ENCODE data around the gene NTS. TPM values are rescaled to one million over a fixed set of nuclear protein-coding genes. Genes with fewer than 3 reads are reported as not detected.

Gene NTS
- not detected for total RNA-seq
- not detected for polyA plus RNA-seq

GRCh38 chr12:85874031-85874461 is at the start of gene NTS:
NTS (plus strand) TSS chr12:85874295; CDS start chr12:85874404, 109 bp downstream.
- Histone ChIP-seq H3K36me3 (ENCODE audit: control insufficient read depth, insufficient read depth, low read length) (no peaks in the 10 kb centered on the region), H3K27me3 (ENCODE audit: control insufficient read depth, insufficient read depth, low read length) (no peaks in the 10 kb centered on the region), H3K27ac (ENCODE audit: insufficient read depth, low read length, poor library complexity, severe bottlenecking) (no peak within 1 kb of the TSS), H3K4me3 (ENCODE audit: low read depth, low read length) (no peak within 1 kb of the TSS), H3K4me1 (ENCODE audit: control insufficient read depth, insufficient read depth, low read length, poor library complexity, severe bottlenecking) (no peaks in the 10 kb centered on the region), H3K9me3 (ENCODE audit: control insufficient read depth in 2 of 2, low read length in 2 of 2) (no peaks in the 10 kb centered on the region)
- H3K9me3 Mint-ChIP-seq, result peaks cover 0 to 4% (median 0%) of the 10 kb centered on the region in 7 donors
- H3K27me3 Mint-ChIP-seq, result no peaks in the 10 kb centered on the region
- no peaks in the 10 kb centered on the region for H3K36me3 Mint-ChIP-seq
- no peak within 1 kb of the TSS for H3K4me3 Mint-ChIP-seq
- no peak for ATAC-seq (ENCODE audit: low read depth in 2 of 2)
- no peak for DNase-seq
- no peak within 1 kb of the TSS for H3K27ac Mint-ChIP-seq
- H3K4me1 Mint-ChIP-seq, result no peaks in the 10 kb centered on the region

- no peak for ATAC-seq (ENCODE audit: low read depth in 2 of 2)
- no peak overlapping the region for H3K27ac Mint-ChIP-seq
- peaks cover 0 to 21% (median 9%) of the 10 kb centered on the region in 7 donors for H3K9me3 Mint-ChIP-seq
- Histone ChIP-seq H3K36me3 (ENCODE audit: control insufficient read depth, insufficient read depth, low read length) (no peaks in the 10 kb centered on the region), H3K4me1 (ENCODE audit: control insufficient read depth, insufficient read depth, low read length, poor library complexity, severe bottlenecking) (no peaks in the 10 kb centered on the region), H3K9me3 (ENCODE audit: control insufficient read depth in 2 of 2, low read length in 2 of 2) (peaks cover 0 to 2% of the 10 kb centered on the region in 2 experiments), H3K27me3 (ENCODE audit: control insufficient read depth, insufficient read depth, low read length) (no peaks in the 10 kb centered on the region), H3K27ac (ENCODE audit: insufficient read depth, low read length, poor library complexity, severe bottlenecking) (no peak overlapping the region), H3K4me3 (ENCODE audit: low read depth, low read length) (no peak overlapping the region)
- no peaks in the 10 kb centered on the region for H3K27me3 Mint-ChIP-seq
- H3K36me3 Mint-ChIP-seq, result no peaks in the 10 kb centered on the region
- H3K4me1 Mint-ChIP-seq, result no peaks in the 10 kb centered on the region
- H3K4me3 Mint-ChIP-seq, result no peak overlapping the region
- no peak for DNase-seq
These were observed 48.3 kb upstream of the NTS start for GRCh38 chr12:85825746-85826145.

- H3K36me3 ChIP-seq (ENCODE audit: control insufficient read depth, insufficient read depth, low read length), result no peaks in the 10 kb centered on the region
- Mint-ChIP-seq H3K4me3 (no peak overlapping the region), H3K9me3 (peaks cover 0 to 21% (median 8%) of the 10 kb centered on the region in 7 donors), H3K36me3 (no peaks in the 10 kb centered on the region), H3K27me3 (no peaks in the 10 kb centered on the region), H3K4me1 (no peaks in the 10 kb centered on the region), H3K27ac (no peak overlapping the region)
- no peak overlapping the region for H3K27ac ChIP-seq (ENCODE audit: insufficient read depth, low read length, poor library complexity, severe bottlenecking)
- no peaks in the 10 kb centered on the region for H3K27me3 ChIP-seq (ENCODE audit: control insufficient read depth, insufficient read depth, low read length)
- no peak overlapping the region for H3K4me3 ChIP-seq (ENCODE audit: low read depth, low read length)
- no peaks in the 10 kb centered on the region for H3K4me1 ChIP-seq (ENCODE audit: control insufficient read depth, insufficient read depth, low read length, poor library complexity, severe bottlenecking)
- H3K9me3 ChIP-seq (ENCODE audit: control insufficient read depth in 2 of 2, low read length in 2 of 2), result peaks cover 0 to 2% of the 10 kb centered on the region in 2 experiments
- ATAC-seq (ENCODE audit: low read depth in 2 of 2) (no peak), DNase-seq (no peak)
These were observed 45.5 kb upstream of the NTS start for GRCh38 chr12:85828576-85828975.

- Histone ChIP-seq H3K36me3 (ENCODE audit: control insufficient read depth, insufficient read depth, low read length) (no peaks in the 10 kb centered on the region), H3K4me1 (ENCODE audit: control insufficient read depth, insufficient read depth, low read length, poor library complexity, severe bottlenecking) (no peaks in the 10 kb centered on the region), H3K9me3 (ENCODE audit: control insufficient read depth in 2 of 2, low read length in 2 of 2) (peaks cover 0 to 2% of the 10 kb centered on the region in 2 experiments), H3K4me3 (ENCODE audit: low read depth, low read length) (no peak overlapping the region), H3K27me3 (ENCODE audit: control insufficient read depth, insufficient read depth, low read length) (no peaks in the 10 kb centered on the region), H3K27ac (ENCODE audit: insufficient read depth, low read length, poor library complexity, severe bottlenecking) (no peak overlapping the region)
- no peaks in the 10 kb centered on the region for H3K36me3 Mint-ChIP-seq
- H3K27ac Mint-ChIP-seq, result no peak overlapping the region
- DNase-seq, result no peak
- no peaks in the 10 kb centered on the region for H3K27me3 Mint-ChIP-seq
- H3K9me3 Mint-ChIP-seq, result peaks cover 0 to 21% (median 5%) of the 10 kb centered on the region in 7 donors
- no peak for ATAC-seq (ENCODE audit: low read depth in 2 of 2)
- no peaks in the 10 kb centered on the region for H3K4me1 Mint-ChIP-seq
- no peak overlapping the region for H3K4me3 Mint-ChIP-seq
These were observed 44.7 kb upstream of the NTS start for GRCh38 chr12:85829391-85829790.

GRCh38 chr12:85831327-85831990 is 42.6 kb upstream of the NTS start:
- no peak overlapping the region for H3K4me3 ChIP-seq (ENCODE audit: low read depth, low read length)
- H3K9me3 ChIP-seq (ENCODE audit: control insufficient read depth in 2 of 2, low read length in 2 of 2), result peaks cover 0 to 2% of the 10 kb centered on the region in 2 experiments
- H3K27me3 ChIP-seq (ENCODE audit: control insufficient read depth, insufficient read depth, low read length), result no peaks in the 10 kb centered on the region
- Mint-ChIP-seq H3K27ac (no peak overlapping the region), H3K27me3 (no peaks in the 10 kb centered on the region), H3K4me1 (no peaks in the 10 kb centered on the region), H3K4me3 (no peak overlapping the region), H3K36me3 (no peaks in the 10 kb centered on the region), H3K9me3 (peaks cover 0 to 13% (median 4%) of the 10 kb centered on the region in 7 donors)
- H3K4me1 ChIP-seq (ENCODE audit: control insufficient read depth, insufficient read depth, low read length, poor library complexity, severe bottlenecking), result no peaks in the 10 kb centered on the region
- ATAC-seq (ENCODE audit: low read depth in 2 of 2) (no peak), DNase-seq (no peak)
- no peak overlapping the region for H3K27ac ChIP-seq (ENCODE audit: insufficient read depth, low read length, poor library complexity, severe bottlenecking)
- no peaks in the 10 kb centered on the region for H3K36me3 ChIP-seq (ENCODE audit: control insufficient read depth, insufficient read depth, low read length)

- Histone ChIP-seq H3K9me3 (ENCODE audit: control insufficient read depth in 2 of 2, low read length in 2 of 2) (peaks cover 0 to 2% of the 10 kb centered on the region in 2 experiments), H3K4me1 (ENCODE audit: control insufficient read depth, insufficient read depth, low read length, poor library complexity, severe bottlenecking) (no peaks in the 10 kb centered on the region), H3K27ac (ENCODE audit: insufficient read depth, low read length, poor library complexity, severe bottlenecking) (no peak overlapping the region), H3K4me3 (ENCODE audit: low read depth, low read length) (no peak overlapping the region), H3K36me3 (ENCODE audit: control insufficient read depth, insufficient read depth, low read length) (no peaks in the 10 kb centered on the region), H3K27me3 (ENCODE audit: control insufficient read depth, insufficient read depth, low read length) (no peaks in the 10 kb centered on the region)
- H3K27me3 Mint-ChIP-seq, result no peaks in the 10 kb centered on the region
- H3K9me3 Mint-ChIP-seq, result peaks cover 0 to 7% (median 0%) of the 10 kb centered on the region in 7 donors
- no peak for DNase-seq
- no peak overlapping the region for H3K27ac Mint-ChIP-seq
- no peaks in the 10 kb centered on the region for H3K4me1 Mint-ChIP-seq
- H3K4me3 Mint-ChIP-seq, result no peak overlapping the region
- no peaks in the 10 kb centered on the region for H3K36me3 Mint-ChIP-seq
- no peak for ATAC-seq (ENCODE audit: low read depth in 2 of 2)
These were observed 40.5 kb upstream of the NTS start for GRCh38 chr12:85833579-85833978.

GRCh38 chr12:85834378-85834777 is 39.7 kb upstream of the NTS start:
- no peaks in the 10 kb centered on the region for H3K27me3 ChIP-seq (ENCODE audit: control insufficient read depth, insufficient read depth, low read length)
- Mint-ChIP-seq H3K27me3 (no peaks in the 10 kb centered on the region), H3K36me3 (no peaks in the 10 kb centered on the region), H3K4me3 (no peak overlapping the region), H3K4me1 (no peaks in the 10 kb centered on the region), H3K27ac (no peak overlapping the region), H3K9me3 (peaks cover 0 to 4% (median 0%) of the 10 kb centered on the region in 7 donors)
- H3K9me3 ChIP-seq (ENCODE audit: control insufficient read depth in 2 of 2, low read length in 2 of 2), result no peaks in the 10 kb centered on the region
- no peaks in the 10 kb centered on the region for H3K36me3 ChIP-seq (ENCODE audit: control insufficient read depth, insufficient read depth, low read length)
- no peak overlapping the region for H3K27ac ChIP-seq (ENCODE audit: insufficient read depth, low read length, poor library complexity, severe bottlenecking)
- no peaks in the 10 kb centered on the region for H3K4me1 ChIP-seq (ENCODE audit: control insufficient read depth, insufficient read depth, low read length, poor library complexity, severe bottlenecking)
- ATAC-seq (ENCODE audit: low read depth in 2 of 2) (no peak), DNase-seq (no peak)
- no peak overlapping the region for H3K4me3 ChIP-seq (ENCODE audit: low read depth, low read length)

Measured in CD4-positive, CD25-positive, alpha-beta regulatory T cell (primary cell).